Airway epithelial cell (primary cell): ENCODE data around the gene TSPOAP1. TPM values are rescaled to one million over a fixed set of nuclear protein-coding genes. Genes with fewer than 3 reads are reported as not detected.

ENCODE experiments used
- total RNA-seq: library from RNA; depleted of rRNA; stranded (reverse); fragments of >200 nt; gene quantifications from 2 replicates; pipeline ENCODE4 v1.2.3, GENCODE V29; 2015

TSPOAP1 gene, protein sequence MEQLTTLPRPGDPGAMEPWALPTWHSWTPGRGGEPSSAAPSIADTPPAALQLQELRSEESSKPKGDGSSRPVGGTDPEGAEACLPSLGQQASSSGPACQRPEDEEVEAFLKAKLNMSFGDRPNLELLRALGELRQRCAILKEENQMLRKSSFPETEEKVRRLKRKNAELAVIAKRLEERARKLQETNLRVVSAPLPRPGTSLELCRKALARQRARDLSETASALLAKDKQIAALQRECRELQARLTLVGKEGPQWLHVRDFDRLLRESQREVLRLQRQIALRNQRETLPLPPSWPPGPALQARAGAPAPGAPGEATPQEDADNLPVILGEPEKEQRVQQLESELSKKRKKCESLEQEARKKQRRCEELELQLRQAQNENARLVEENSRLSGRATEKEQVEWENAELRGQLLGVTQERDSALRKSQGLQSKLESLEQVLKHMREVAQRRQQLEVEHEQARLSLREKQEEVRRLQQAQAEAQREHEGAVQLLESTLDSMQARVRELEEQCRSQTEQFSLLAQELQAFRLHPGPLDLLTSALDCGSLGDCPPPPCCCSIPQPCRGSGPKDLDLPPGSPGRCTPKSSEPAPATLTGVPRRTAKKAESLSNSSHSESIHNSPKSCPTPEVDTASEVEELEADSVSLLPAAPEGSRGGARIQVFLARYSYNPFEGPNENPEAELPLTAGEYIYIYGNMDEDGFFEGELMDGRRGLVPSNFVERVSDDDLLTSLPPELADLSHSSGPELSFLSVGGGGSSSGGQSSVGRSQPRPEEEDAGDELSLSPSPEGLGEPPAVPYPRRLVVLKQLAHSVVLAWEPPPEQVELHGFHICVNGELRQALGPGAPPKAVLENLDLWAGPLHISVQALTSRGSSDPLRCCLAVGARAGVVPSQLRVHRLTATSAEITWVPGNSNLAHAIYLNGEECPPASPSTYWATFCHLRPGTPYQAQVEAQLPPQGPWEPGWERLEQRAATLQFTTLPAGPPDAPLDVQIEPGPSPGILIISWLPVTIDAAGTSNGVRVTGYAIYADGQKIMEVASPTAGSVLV (N-terminal part only)
- 0.21 TPM in 1 of 2 replicates, not detected in the other for total RNA-seq

DNA sequence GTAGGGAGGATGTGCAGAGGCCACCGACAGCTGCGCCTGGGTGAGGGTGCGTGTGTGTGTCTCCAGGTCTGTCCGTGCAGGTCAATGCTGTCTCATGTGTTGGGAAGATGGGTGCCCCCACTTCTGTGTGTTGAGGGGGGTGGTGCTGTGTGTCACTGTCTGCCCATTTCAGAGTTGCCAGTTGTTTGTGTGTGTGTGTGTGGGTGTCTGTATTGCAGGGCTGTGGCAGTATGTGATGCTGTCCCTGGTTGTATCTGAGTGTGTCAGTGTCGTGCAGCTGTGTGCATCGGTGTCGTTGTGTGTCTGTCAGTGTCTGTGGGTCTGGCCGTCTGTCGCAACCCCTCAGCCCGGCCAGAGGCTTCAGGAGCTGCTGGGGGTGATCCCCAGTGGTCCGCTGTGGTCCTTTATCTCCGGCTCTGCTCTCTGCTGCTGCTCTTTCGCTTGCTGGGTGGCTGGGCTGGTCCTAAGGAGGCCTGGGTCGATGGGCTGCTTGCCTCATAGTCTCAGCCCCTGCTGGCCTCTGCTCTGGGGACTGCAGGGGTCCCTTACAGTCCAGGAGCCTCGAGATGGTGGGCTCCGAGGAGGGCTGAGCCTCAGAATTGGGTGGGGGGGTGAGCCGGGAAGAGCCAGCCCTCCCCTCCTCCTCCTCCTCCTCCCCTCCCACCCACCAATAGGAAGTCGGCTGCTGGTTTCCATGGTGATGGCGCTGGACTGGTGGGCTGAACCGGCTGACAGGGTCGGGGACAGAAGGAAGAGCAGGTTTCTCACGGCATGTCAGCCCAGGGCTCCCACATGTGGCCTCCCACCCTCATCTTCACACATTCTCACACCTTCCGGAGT, at the start of gene TSPOAP1:
Gene TSPOAP1, minus strand, starts transcription at position 601 of the 840 bp plus-strand sequence. CDS start 875 bp downstream, outside the sequence.

DNA sequence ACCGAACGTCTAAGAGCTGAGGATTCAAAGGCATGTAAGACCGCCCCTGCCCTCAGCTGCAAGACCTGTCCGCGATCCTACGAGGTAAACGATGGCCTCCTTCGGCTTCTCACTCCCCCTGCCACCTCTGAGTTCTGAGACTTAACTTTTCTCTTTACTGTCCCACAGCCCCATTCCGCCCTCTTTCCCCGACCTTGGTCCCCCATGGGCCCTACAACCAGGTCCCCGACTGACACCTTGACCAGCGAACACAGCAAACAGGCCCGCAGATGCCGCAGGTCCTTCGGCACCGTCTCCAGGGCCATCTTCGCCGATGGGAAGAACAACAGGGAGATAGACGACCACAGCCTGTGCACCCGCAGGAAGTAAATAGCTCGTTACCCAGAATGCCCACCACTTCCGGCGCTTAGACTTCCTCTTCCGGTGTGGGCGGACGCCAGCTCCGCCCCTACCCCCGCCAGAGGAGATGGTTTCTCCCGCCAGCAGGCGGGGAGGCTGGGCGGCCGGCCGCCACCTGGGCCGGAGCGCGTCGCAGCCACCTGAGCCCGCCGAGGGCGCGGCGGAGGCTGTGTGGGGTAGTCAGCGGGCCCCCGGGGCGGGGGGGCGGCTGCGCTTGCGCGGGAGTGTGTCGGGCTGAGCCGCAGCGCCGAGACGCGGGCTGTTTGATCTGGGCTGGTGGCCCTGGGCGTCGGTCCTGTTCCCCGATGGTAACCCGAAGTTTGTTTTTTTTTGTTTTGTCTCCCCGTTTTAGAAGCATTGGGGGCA, 23.4 kb upstream of the TSPOAP1 start, which contains the start of gene SUPT4H1:
Gene SUPT4H1, minus strand, starts transcription at position 371 of the 765 bp plus-strand sequence. Its CDS starts 66 bp downstream, at position 305.

DNA sequence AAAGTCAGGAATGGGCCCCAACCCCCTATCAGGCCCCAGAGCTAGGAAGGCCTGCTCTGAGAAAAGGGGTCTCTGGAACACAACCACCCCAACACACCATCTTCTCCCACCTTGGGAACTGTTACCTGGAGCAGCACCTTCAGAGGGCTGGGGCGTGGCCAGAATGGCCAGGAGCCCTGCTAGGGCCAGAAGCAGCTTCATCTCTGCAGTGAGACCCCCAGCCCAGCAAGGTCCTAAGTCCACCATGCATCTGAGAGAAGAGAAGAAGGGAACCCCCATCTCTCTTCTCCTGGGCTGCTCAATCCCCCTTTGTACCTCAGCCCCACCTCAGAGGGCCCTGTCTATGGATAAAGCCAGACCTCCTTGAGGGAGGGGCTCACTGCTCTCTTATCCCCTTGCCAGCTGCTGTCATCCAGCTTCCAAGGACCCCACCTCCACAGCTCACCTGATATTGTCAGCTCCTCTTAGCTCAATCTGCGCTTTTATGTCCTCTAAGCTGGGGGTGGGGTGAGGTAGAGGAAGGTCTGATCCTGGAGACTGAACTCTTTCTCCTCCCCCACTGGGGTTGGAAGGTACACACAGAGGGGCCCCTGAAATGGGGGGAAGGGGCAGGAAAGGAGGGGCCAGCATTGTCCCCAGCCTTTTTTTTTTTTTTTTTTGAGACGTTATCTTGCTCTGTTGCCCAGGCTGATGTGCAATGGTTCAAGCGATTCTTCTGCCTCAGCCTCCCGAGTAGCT, 47.9 kb downstream of the TSPOAP1 start, which contains the start of gene MPO:
Gene MPO, minus strand, starts transcription at position 456 of the 738 bp plus-strand sequence. Its CDS starts 177 bp downstream, at position 279.

Other genes with a start within 250 kb of the TSPOAP1 start
- 11.3 and 18.9 TPM in 2 replicates for gene DYNLL2, start 245.4 kb downstream of the TSPOAP1 start, total RNA-seq
- gene OR4D1, start 180.4 kb downstream of the TSPOAP1 start, total RNA-seq, result not detected in 2 replicates
- gene OR4D2, start 161.8 kb downstream of the TSPOAP1 start, total RNA-seq, result not detected in 2 replicates
- gene EPX, start 136.1 kb downstream of the TSPOAP1 start, total RNA-seq, result not detected in 2 replicates
- gene MKS1, start 109.5 kb downstream of the TSPOAP1 start, total RNA-seq, result 11.8 TPM in 2 replicates
- not detected in 2 replicates for gene LPO, start 90.2 kb downstream of the TSPOAP1 start, total RNA-seq
- not detected in 2 replicates for gene MPO, start 47.9 kb downstream of the TSPOAP1 start, total RNA-seq
- gene SUPT4H1, start 23.4 kb upstream of the TSPOAP1 start, total RNA-seq, result 36.9 and 39.4 TPM in 2 replicates
- gene RNF43, start 88.7 kb upstream of the TSPOAP1 start, total RNA-seq, result 6.4 and 7.5 TPM in 2 replicates
- gene HSF5, start 159.6 kb upstream of the TSPOAP1 start, total RNA-seq, result not detected in 2 replicates
- gene MTMR4, start 185.8 kb upstream of the TSPOAP1 start, total RNA-seq, result 30.1 and 32.9 TPM in 2 replicates